SH-SY5Y (cell line): Measurements from ENCODE around the gene AK4.

Source experiments
- GATA2 ChIP-seq: IDR thresholded peaks from 2 replicates; pipeline ENCODE4 v1.6.1; 2011; ENCODE audit warnings: mild to moderate bottlenecking, low read depth, low read length
- GATA3 ChIP-seq: IDR thresholded peaks from 2 replicates; pipeline ENCODE4 v1.6.1; 2011; ENCODE audit warnings: low read depth, mild to moderate bottlenecking, low read length, moderate library complexity

GRCh38 chr1:65231718-65232330 lies 83.8 kb downstream of the AK4 start:
- TF ChIP-seq GATA3 (no peak), GATA2 (no peak)
